DND-41 (cell line): ENCODE measurements around the gene IFI30.

Source experiments
- ATAC-seq: fragments of 200-7000 bp; cut with Tn5 transposase; 3 replicates; pipeline ENCODE4 v1.9.1; 2021; ENCODE audit warnings: low read depth; ENCODE audit not compliant: insufficient read depth
- DNase-seq: peaks from one replicate; pipeline ENCODE4 v3.0.0-alpha.2; 2020
- H2AFZ ChIP-seq: 2 replicates; pipeline ENCODE4 v1.6.0; 2012; ENCODE audit warnings: low read depth, low read length
- H3K27ac ChIP-seq: 2 replicates; pipeline ENCODE4 v1.5.1; 2012; ENCODE audit warnings: low read length, inconsistent platforms
- H3K27me3 ChIP-seq: fragments of 200-600 bp; sonication (generic); 2 replicates; pipeline ENCODE4 v1.6.0; 2012; ENCODE audit warnings: low read length, mild to moderate bottlenecking, inconsistent platforms; ENCODE audit not compliant: insufficient read depth, poor library complexity
- H3K36me3 ChIP-seq: 2 replicates; pipeline ENCODE4 v1.5.1; 2012; ENCODE audit warnings: low read length, inconsistent platforms; ENCODE audit not compliant: insufficient read depth
- H3K4me1 ChIP-seq: 2 replicates; pipeline ENCODE4 v1.5.1; 2012; ENCODE audit warnings: mild to moderate bottlenecking, low read length; ENCODE audit not compliant: insufficient read depth
- H3K4me2 ChIP-seq: 2 replicates; pipeline ENCODE4 v1.6.0; 2012; ENCODE audit warnings: mild to moderate bottlenecking, moderate library complexity, low read length, inconsistent platforms; ENCODE audit not compliant: insufficient read depth
- H3K4me3 ChIP-seq, 2 experiments: fragments of 200-600 bp in 1 of 2; shearing (Covaris generic) in 1 of 2; 2 replicates each; pipeline ENCODE4 v1.5.1; 2012 to 2016; ENCODE audit warnings: inconsistent platforms in 2 of 2, low read length in 2 of 2, mild to moderate bottlenecking in 2 of 2, low read depth in 1 of 2, moderate library complexity in 1 of 2
- H3K79me2 ChIP-seq: 2 replicates; pipeline ENCODE4 v1.6.0; 2012; ENCODE audit warnings: low read length, inconsistent platforms; ENCODE audit not compliant: insufficient read depth
- H3K9ac ChIP-seq: 2 replicates; pipeline ENCODE4 v1.6.0; 2012; ENCODE audit warnings: low read depth, mild to moderate bottlenecking, inconsistent platforms, low read length, moderate library complexity
- H3K9me3 ChIP-seq: 2 replicates; pipeline ENCODE4 v1.5.1; 2012; ENCODE audit warnings: low read length, moderate library complexity, mild to moderate bottlenecking, inconsistent platforms; ENCODE audit not compliant: insufficient read depth, severe bottlenecking
- H4K20me1 ChIP-seq: 2 replicates; pipeline ENCODE4 v1.6.0; 2012; ENCODE audit warnings: low read length; ENCODE audit not compliant: insufficient read depth
- CTCF ChIP-seq: IDR thresholded peaks from 2 replicates; pipeline ENCODE4 v1.5.1; 2012; ENCODE audit warnings: borderline replicate concordance, low read length, moderate library complexity, mild to moderate bottlenecking; ENCODE audit not compliant: poor library complexity, severe bottlenecking; ENCODE audit errors: extremely low read depth
- EZH2 ChIP-seq: IDR thresholded peaks from 3 replicates; pipeline ENCODE4 v1.6.1; 2012; ENCODE audit warnings: borderline replicate concordance, low read depth, mild to moderate bottlenecking, moderate library complexity, low read length, inconsistent platforms; ENCODE audit not compliant: severe bottlenecking

Gene IFI30

DNA sequence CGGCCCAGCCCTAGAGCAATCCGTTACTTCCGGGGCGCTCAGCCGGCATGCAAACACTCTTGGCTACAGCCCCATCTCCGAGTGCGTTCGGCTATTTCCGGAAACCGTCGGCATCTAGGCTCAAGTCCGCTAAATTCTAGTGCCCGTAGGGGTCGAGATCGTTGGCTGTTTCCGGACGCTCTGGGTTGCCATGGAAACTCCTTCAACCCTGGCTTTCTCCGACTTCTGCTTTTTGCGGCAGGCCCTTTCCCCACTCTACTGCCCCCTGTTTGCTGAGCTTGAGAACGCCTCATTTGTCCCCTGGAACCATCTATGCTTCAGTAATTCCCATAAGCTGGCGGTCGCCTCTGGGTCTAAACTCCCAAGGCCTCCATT, 21.2 kb upstream of the IFI30 start:
- Histone ChIP-seq H3K4me2 (peak overlapping the region; percentile 70), H3K79me2 (peaks cover 22% of the 10 kb centered on the region), H3K27me3 (no peaks in the 10 kb centered on the region), H4K20me1 (peaks cover 32% of the 10 kb centered on the region), H3K36me3 (peaks cover 24% of the 10 kb centered on the region), H3K9me3 (no peaks in the 10 kb centered on the region), H3K27ac (peak overlapping the region; percentile 92), H3K9ac (peak overlapping the region; percentile 97), H3K4me1 (peaks cover 35% of the 10 kb centered on the region), H2AFZ (peak overlapping the region; percentile 93), H3K4me3 (peak overlapping the region; percentile 15 to 62; a peak in 3 of 4 replicates)
- DNase-seq (peak; percentile 99), ATAC-seq (peak; percentile 77)
- TF ChIP-seq EZH2 (no peak), CTCF (peak; percentile 86)

DNA sequence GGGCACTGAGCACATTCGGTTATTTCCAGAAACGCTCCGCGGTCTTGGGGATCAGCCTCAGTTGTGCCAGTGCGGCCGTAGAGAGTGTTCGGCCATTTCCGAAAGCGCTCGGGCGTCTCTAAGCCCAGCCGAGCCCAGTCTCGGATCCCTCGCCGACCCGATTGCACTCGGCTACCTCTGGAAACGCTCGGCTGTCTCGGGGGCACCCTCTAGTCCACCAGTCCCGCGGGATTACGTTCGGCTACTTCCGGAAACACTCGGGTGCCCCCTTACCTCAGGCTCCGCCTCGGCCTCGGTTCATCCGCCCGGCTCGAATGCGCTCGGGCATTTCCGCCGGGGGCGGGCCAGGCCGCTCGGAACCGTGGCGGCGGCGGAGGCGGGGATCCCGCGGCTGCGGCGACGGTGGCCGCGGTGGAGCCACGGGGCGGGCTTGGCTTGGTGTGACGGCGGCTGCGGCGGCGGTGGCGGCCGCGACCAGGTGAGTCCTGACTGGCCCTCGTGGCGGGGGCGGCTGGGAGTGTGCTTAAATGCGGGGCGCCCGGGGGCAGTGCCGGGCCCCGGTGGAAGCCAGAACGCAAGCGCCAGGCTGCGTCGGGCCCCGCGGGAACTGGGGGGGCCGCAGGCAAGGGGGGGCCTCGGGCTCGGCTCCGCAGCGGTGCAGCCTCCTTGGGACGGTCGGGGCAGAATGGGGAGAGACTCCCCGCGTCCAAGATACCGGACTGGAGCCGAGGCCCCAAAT, 20.6 kb upstream of the IFI30 start, which contains the start of gene PIK3R2:
Gene PIK3R2 (plus strand): TSS at position 347 of the 739 bp plus-strand sequence. CDS start 2,717 bp downstream, outside the sequence.
- no peaks in the 10 kb centered on the region for H3K27me3 ChIP-seq
- H4K20me1 ChIP-seq, result peaks cover 32% of the 10 kb centered on the region
- peak; percentile 92 for ATAC-seq
- H3K9me3 ChIP-seq, result no peaks in the 10 kb centered on the region
- peaks cover 35% of the 10 kb centered on the region for H3K4me1 ChIP-seq
- no peak for TF ChIP-seq CTCF
- no peak for TF ChIP-seq EZH2
- peak within 1 kb of the TSS; percentile 92 for H3K27ac ChIP-seq
- peak within 1 kb of the TSS; percentile 97 for H3K9ac ChIP-seq
- DNase-seq, result peak; percentile 100
- peak within 1 kb of the TSS; percentile 93 for H2AFZ ChIP-seq
- peak within 1 kb of the TSS; percentile 88 to 94 for H3K4me3 ChIP-seq
- peak within 1 kb of the TSS; percentile 70 for H3K4me2 ChIP-seq
- H3K36me3 ChIP-seq, result peaks cover 24% of the 10 kb centered on the region
- peaks cover 22% of the 10 kb centered on the region for H3K79me2 ChIP-seq

- Histone ChIP-seq H3K9me3 (no peaks in the 10 kb centered on the region), H3K4me2 (peak overlapping the region; percentile 70), H3K79me2 (peaks cover 22% of the 10 kb centered on the region), H3K36me3 (peaks cover 24% of the 10 kb centered on the region), H3K27me3 (no peaks in the 10 kb centered on the region), H3K9ac (peak overlapping the region; percentile 97), H3K27ac (peak overlapping the region; percentile 77), H4K20me1 (peaks cover 32% of the 10 kb centered on the region), H2AFZ (peak overlapping the region; percentile 77), H3K4me3 (peak overlapping the region; percentile 88 to 94), H3K4me1 (peaks cover 35% of the 10 kb centered on the region)
- ATAC-seq, result no peak
- TF ChIP-seq CTCF, result no peak
- no peak for TF ChIP-seq EZH2
- peak; percentile 39 for DNase-seq
Measured at GRCh38 chr19:18153556-18154134, 20.0 kb upstream of the IFI30 start.
